MM.1S (cell line): ENCODE results near the gene LRIF1.

Experiments
- EZH2 ChIP-seq: fragments of 300-600 bp; sonication (generic); optimal IDR thresholded peaks from 2 replicates; pipeline ENCODE3; 2017; ENCODE audit warnings: low read depth, mild to moderate bottlenecking, antibody characterized with exemption, low read length, mixed read lengths
- EZH2phosphoT487 ChIP-seq: fragments of 300-600 bp; sonication (generic); IDR thresholded peaks from 2 replicates; pipeline ENCODE4 v1.6.1; 2018; ENCODE audit warnings: antibody characterized with exemption, low read length
- TF ChIP-seq, protein P1 (sequence below): fragments of 300-600 bp; sonication (generic); IDR thresholded peaks from 2 replicates; pipeline ENCODE4 v1.5.1; 2016; ENCODE audit warnings: antibody characterized with exemption, low read length, mixed read lengths

DNA sequence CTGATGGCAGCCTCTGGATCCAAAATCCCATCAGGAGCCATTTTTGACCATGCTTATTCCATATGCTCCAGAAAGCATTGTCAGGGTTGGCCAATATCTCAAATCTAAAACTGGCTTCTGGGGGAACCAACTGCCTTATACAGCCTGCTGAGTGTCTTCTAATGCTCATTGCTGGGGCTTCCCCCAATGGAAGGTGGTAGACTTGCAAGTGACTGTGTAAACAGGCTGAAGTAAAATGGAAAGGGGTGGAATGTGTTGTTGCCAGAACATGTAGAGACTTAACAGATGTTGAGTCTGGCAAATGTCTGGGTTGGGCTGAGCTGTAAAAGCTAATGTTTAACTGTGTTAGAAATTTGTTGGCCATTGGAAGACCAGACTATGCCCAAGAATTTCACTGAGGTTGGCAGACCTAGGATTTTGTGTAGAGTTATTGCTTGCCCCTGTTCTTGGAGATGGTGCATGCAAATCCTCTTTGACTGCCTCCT, 22.7 kb upstream of the LRIF1 start:
- TF ChIP-seq, protein P1, sequence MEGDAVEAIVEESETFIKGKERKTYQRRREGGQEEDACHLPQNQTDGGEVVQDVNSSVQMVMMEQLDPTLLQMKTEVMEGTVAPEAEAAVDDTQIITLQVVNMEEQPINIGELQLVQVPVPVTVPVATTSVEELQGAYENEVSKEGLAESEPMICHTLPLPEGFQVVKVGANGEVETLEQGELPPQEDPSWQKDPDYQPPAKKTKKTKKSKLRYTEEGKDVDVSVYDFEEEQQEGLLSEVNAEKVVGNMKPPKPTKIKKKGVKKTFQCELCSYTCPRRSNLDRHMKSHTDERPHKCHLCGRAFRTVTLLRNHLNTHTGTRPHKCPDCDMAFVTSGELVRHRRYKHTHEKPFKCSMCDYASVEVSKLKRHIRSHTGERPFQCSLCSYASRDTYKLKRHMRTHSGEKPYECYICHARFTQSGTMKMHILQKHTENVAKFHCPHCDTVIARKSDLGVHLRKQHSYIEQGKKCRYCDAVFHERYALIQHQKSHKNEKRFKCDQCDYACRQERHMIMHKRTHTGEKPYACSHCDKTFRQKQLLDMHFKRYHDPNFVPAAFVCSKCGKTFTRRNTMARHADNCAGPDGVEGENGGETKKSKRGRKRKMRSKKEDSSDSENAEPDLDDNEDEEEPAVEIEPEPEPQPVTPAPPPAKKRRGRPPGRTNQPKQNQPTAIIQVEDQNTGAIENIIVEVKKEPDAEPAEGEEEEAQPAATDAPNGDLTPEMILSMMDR = no peak
- no peak for TF ChIP-seq EZH2phosphoT487
- no peak for TF ChIP-seq EZH2
